HepG2 (cell line): ENCODE measurements around the gene RASL10B. TPM values are rescaled to one million over a fixed set of nuclear protein-coding genes. Genes with fewer than 3 reads are reported as not detected.

Experiments used
- BORCS8-MEF2B ChIP-seq: sonication (generic); formaldehyde crosslinking; IDR thresholded peaks from 2 replicates; pipeline ENCODE4 v1.8.0; 2022; ENCODE audit warnings: mild to moderate bottlenecking, missing genetic modification reagents
- HOXA9 ChIP-seq: sonication (generic); formaldehyde crosslinking; IDR thresholded peaks from 2 replicates; pipeline ENCODE4 v1.8.1; 2022; ENCODE audit warnings: missing genetic modification reagents, mild to moderate bottlenecking, moderate library complexity, borderline replicate concordance
- JUNB ChIP-seq: sonication (generic); formaldehyde crosslinking; IDR thresholded peaks from 2 replicates; pipeline ENCODE4 v1.8.0; 2022; ENCODE audit warnings: missing genetic modification reagents, mild to moderate bottlenecking, borderline replicate concordance
- MED1 ChIP-seq: sonication (generic); formaldehyde crosslinking; IDR thresholded peaks from 2 replicates; pipeline ENCODE4 v1.4.0; 2020; ENCODE audit warnings: missing genetic modification reagents
- MEF2D ChIP-seq: sonication (generic); formaldehyde crosslinking; IDR thresholded peaks from 2 replicates; pipeline ENCODE4 v1.5.1; 2020; ENCODE audit warnings: mild to moderate bottlenecking, missing genetic modification reagents
- NCOA5 ChIP-seq: sonication (generic); formaldehyde crosslinking; IDR thresholded peaks from 2 replicates; pipeline ENCODE4 v1.4.0; 2020; ENCODE audit warnings: missing genetic modification reagents
- PAXIP1 ChIP-seq: sonication (generic); formaldehyde crosslinking; conservative IDR thresholded peaks from 2 replicates; pipeline ENCODE4 v1.4.0; 2020; ENCODE audit warnings: mild to moderate bottlenecking, missing genetic modification reagents, moderate library complexity
- POGZ ChIP-seq: sonication (generic); formaldehyde crosslinking; IDR thresholded peaks from 2 replicates; pipeline ENCODE4 v1.4.0; 2020; ENCODE audit warnings: mild to moderate bottlenecking, missing genetic modification reagents
- SMAD1 ChIP-seq: sonication (generic); formaldehyde crosslinking; IDR thresholded peaks from 2 replicates; pipeline ENCODE4 v1.4.0; 2020; ENCODE audit warnings: missing genetic modification reagents, low read depth, mild to moderate bottlenecking, borderline replicate concordance
- THRA ChIP-seq: sonication (generic); formaldehyde crosslinking; IDR thresholded peaks from 2 replicates; pipeline ENCODE4 v1.4.0; 2020; ENCODE audit warnings: missing genetic modification reagents, borderline replicate concordance
- YY1 ChIP-seq: IDR thresholded peaks from 2 replicates; pipeline ENCODE4 v1.6.1; 2011; ENCODE audit warnings: low read length, low read depth, moderate library complexity, mild to moderate bottlenecking; ENCODE audit not compliant: insufficient read depth, insufficient replicate concordance
- ZEB1 ChIP-seq: IDR thresholded peaks from 2 replicates; pipeline ENCODE4 v1.6.1; 2012; ENCODE audit warnings: mild to moderate bottlenecking, low read depth, inconsistent platforms; ENCODE audit not compliant: insufficient replicate concordance
- ZFP36L1 ChIP-seq: sonication (generic); formaldehyde crosslinking; IDR thresholded peaks from 2 replicates; pipeline ENCODE4 v1.8.0; 2022; ENCODE audit warnings: mild to moderate bottlenecking, missing genetic modification reagents, moderate library complexity
- ZNF331 ChIP-seq: sonication (generic); formaldehyde crosslinking; IDR thresholded peaks from 2 replicates; pipeline ENCODE4 v1.4.0; 2020; ENCODE audit warnings: missing genetic modification reagents
- ZNF333 ChIP-seq: sonication (generic); formaldehyde crosslinking; IDR thresholded peaks from 2 replicates; pipeline ENCODE4 v1.4.0; 2020; ENCODE audit warnings: mild to moderate bottlenecking, missing genetic modification reagents, borderline replicate concordance
- polyA plus RNA-seq, 8 experiments: library from polyadenylated mRNA; depleted of rRNA in 3 of 8; stranded (reverse) in 7 of 8; unstranded in 1 of 8; fragments of >200 nt; fragmentation: Illumina TruSeq in 4 of 8; extraction: Trizol in 4 of 8; gene quantifications; 2 replicates each; pipeline versions ENCODE4 v1.2.1 to v1.2.3, GENCODE V29; 2011 to 2016; ENCODE audit warnings: low read depth in 4 of 8, missing spikeins in 1 of 8, mixed read lengths in 1 of 8; ENCODE audit not compliant: insufficient read depth in 1 of 8
- total RNA-seq, 5 experiments: library from RNA; depleted of rRNA; stranded (reverse); fragments of >200 nt; fragmentation: Illumina TruSeq; extraction: Trizol; gene quantifications; 2 replicates each; pipeline ENCODE4 v1.2.3, GENCODE V29; 2016; ENCODE audit warnings: low read depth in 1 of 5
- TF ChIP-seq, protein P1 (sequence below): IDR thresholded peaks from 2 replicates; pipeline ENCODE4 v1.6.1; 2016; ENCODE audit warnings: missing genetic modification reagents, missing compliant biosample characterization
- TF ChIP-seq, protein P2 (sequence below): sonication (generic); formaldehyde crosslinking; IDR thresholded peaks from 2 replicates; pipeline ENCODE4 v1.4.0; 2020; ENCODE audit warnings: low read depth, mild to moderate bottlenecking, missing genetic modification reagents
- TF ChIP-seq, protein P3 (sequence below): IDR thresholded peaks from 2 replicates; pipeline ENCODE4 v1.6.1; 2016; ENCODE audit warnings: missing compliant biosample characterization, missing genetic modification reagents, borderline replicate concordance
- TF ChIP-seq, protein P4 (sequence below): sonication (generic); formaldehyde crosslinking; IDR thresholded peaks from 2 replicates; pipeline ENCODE4 v1.4.0; 2020; ENCODE audit warnings: mild to moderate bottlenecking, low read depth, missing genetic modification reagents

RASL10B gene
- total and polyA plus RNA-seq, 2 of the 13 experiments (the other 11 are each of a cell fraction or from before 2014, with no cell fraction given) = 8.8 to 11.0 TPM

DNA sequence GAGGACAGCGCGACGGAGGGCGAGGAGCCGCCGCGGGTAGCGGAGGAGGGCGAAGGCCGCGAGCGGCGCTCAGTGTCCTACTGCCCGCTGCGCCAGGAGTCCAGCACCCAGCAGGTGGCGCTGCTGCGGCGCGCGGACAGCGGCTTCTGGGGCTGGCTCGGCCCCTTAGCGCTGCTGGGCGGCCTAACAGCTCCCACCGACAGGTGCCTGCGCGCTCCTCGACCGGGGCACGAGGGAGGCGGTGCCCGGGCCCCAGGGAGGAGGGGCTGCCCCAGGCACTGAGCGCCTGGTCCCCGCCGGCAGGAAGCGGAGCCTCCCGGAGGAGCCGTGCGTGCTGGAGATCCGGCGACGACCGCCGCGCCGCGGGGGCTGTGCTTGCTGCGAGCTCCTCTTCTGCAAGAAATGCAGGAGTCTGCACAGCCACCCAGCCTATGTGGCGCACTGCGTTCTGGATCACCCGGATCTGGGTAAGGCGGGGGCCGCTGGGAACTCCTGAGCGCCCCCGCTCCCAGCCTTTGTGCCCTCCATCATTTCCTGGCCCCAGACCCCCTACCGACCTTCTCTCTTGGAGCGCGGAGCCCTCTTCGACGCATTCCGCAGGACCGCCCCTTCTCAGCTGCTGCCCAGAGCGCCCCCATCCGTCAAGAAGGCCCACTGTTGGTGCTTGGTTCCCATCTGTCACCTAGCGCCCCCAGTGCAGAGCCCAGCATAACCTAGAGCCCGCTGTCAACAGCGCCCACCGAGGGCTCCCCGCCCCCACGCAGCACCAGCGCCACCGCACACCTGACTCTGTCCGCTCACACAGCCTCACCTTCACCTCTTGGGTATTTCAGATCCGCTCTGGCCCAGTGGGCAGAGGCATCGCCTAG lies 32.9 kb downstream of the RASL10B start (continued):
- TF ChIP-seq BORCS8-MEF2B (CRISPR knock-in tag) = peak; percentile 57; the same call in 1 of the 2 replicates
- no peak for TF ChIP-seq ZEB1
- 0 out of 2 replicates have a peak, but pooled peaks have one; percentile 45 for TF ChIP-seq ZFP36L1 (CRISPR knock-in tag)
- TF ChIP-seq ZNF331 = peak; percentile 86; the same call in 1 of the 2 replicates
- no peak; the same call in none of the 2 replicates for TF ChIP-seq PAXIP1
- TF ChIP-seq, protein P1, sequence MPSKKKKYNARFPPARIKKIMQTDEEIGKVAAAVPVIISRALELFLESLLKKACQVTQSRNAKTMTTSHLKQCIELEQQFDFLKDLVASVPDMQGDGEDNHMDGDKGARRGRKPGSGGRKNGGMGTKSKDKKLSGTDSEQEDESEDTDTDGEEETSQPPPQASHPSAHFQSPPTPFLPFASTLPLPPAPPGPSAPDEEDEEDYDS = peak; percentile 17; the same call in 1 of the 2 replicates
- TF ChIP-seq, protein P2, sequence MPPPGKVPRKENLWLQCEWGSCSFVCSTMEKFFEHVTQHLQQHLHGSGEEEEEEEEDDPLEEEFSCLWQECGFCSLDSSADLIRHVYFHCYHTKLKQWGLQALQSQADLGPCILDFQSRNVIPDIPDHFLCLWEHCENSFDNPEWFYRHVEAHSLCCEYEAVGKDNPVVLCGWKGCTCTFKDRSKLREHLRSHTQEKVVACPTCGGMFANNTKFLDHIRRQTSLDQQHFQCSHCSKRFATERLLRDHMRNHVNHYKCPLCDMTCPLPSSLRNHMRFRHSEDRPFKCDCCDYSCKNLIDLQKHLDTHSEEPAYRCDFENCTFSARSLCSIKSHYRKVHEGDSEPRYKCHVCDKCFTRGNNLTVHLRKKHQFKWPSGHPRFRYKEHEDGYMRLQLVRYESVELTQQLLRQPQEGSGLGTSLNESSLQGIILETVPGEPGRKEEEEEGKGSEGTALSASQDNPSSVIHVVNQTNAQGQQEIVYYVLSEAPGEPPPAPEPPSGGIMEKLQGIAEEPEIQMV (CRISPR knock-in tag) = peak; percentile 43; the same call in 1 of the 2 replicates
- no peak for TF ChIP-seq NCOA5 (CRISPR knock-in tag)
- peak; percentile 67 for TF ChIP-seq YY1
- TF ChIP-seq THRA (CRISPR knock-in tag) = peak; percentile 73
- no peak for TF ChIP-seq ZNF333
- TF ChIP-seq POGZ = peak; percentile 77
- TF ChIP-seq, protein P3, sequence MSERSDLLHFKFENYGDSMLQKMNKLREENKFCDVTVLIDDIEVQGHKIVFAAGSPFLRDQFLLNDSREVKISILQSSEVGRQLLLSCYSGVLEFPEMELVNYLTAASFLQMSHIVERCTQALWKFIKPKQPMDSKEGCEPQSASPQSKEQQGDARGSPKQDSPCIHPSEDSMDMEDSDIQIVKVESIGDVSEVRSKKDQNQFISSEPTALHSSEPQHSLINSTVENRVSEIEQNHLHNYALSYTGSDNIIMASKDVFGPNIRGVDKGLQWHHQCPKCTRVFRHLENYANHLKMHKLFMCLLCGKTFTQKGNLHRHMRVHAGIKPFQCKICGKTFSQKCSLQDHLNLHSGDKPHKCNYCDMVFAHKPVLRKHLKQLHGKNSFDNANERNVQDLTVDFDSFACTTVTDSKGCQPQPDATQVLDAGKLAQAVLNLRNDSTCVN (CRISPR knock-in tag) = peak; percentile 32; the same call in 1 of the 2 replicates
- TF ChIP-seq MED1 (CRISPR knock-in tag) = peak; percentile 50
- TF ChIP-seq, protein P4, sequence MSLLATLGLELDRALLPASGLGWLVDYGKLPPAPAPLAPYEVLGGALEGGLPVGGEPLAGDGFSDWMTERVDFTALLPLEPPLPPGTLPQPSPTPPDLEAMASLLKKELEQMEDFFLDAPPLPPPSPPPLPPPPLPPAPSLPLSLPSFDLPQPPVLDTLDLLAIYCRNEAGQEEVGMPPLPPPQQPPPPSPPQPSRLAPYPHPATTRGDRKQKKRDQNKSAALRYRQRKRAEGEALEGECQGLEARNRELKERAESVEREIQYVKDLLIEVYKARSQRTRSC = no peak
- no peak for TF ChIP-seq MEF2D (CRISPR knock-in tag)
- TF ChIP-seq SMAD1 (CRISPR knock-in tag) = 0 out of 2 replicates have a peak, but pooled peaks have one; percentile 63
- TF ChIP-seq JUNB (CRISPR knock-in tag) = no peak
- no peak for TF ChIP-seq HOXA9
